Ishikawa (cell line): ENCODE measurements around the gene OSBPL1A.

ENCODE experiments used
- EP300 ChIP-seq: IDR thresholded peaks from 2 replicates; pipeline ENCODE4 v1.6.1; 2012; ENCODE audit warnings: borderline replicate concordance
- MAX ChIP-seq: IDR thresholded peaks from 2 replicates; pipeline ENCODE4 v1.6.1; 2012
- TAF1 ChIP-seq: IDR thresholded peaks from 2 replicates; pipeline ENCODE4 v1.6.1; 2012; ENCODE audit warnings: low read depth, mild to moderate bottlenecking

GRCh38 chr18:24140697-24141096 is 256.9 kb downstream of the OSBPL1A start:
- no peak for TF ChIP-seq MAX
- no peak for TF ChIP-seq TAF1
- no peak for TF ChIP-seq EP300
